Body of pancreas (tissue), 4 donors: ENCODE data around the gene GABRG3.

Experiments
- POLR2A ChIP-seq, 3 donors: fragments of 450-650 bp; IDR thresholded peaks; one replicate each; pipeline ENCODE4 v1.6.1; 2016; ENCODE audit warnings: antibody characterized with exemption in 3 of 3, mild to moderate bottlenecking in 2 of 3
- TF ChIP-seq, protein P1 (sequence below), 7 experiments: fragments of 450-650 bp in 4 of 7; fragments of 200-600 bp in 3 of 7; sonication (generic) in 3 of 7; IDR thresholded peaks; one replicate each; pipeline ENCODE4 v1.5.1; 2016 to 2019; ENCODE audit warnings: antibody characterized with exemption in 7 of 7

DNA sequence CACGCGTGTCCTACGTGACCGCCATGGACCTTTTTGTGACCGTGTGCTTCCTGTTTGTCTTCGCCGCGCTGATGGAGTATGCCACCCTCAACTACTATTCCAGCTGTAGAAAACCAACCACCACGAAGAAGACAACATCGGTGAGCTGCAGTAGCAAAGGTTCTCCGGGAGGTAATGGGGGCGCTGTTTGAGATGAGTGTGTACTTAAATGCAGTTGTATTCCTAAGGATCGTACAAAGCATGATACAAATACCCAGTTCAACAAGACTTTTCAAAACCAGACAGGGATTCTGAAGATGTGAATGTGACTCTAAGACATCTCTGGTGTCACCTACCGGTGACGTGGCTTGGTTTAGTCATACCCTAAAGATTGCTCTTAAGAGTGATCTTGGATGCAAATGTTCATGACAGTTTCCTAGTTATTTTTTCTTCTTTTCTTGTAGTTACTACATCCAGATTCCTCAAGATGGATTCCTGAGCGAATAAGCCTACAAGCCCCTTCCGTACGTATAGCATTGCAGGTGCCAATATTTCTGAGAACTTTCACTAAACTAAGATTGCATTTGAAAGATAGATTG lies 556.6 kb downstream of the GABRG3 start:
- TF ChIP-seq, protein P1, sequence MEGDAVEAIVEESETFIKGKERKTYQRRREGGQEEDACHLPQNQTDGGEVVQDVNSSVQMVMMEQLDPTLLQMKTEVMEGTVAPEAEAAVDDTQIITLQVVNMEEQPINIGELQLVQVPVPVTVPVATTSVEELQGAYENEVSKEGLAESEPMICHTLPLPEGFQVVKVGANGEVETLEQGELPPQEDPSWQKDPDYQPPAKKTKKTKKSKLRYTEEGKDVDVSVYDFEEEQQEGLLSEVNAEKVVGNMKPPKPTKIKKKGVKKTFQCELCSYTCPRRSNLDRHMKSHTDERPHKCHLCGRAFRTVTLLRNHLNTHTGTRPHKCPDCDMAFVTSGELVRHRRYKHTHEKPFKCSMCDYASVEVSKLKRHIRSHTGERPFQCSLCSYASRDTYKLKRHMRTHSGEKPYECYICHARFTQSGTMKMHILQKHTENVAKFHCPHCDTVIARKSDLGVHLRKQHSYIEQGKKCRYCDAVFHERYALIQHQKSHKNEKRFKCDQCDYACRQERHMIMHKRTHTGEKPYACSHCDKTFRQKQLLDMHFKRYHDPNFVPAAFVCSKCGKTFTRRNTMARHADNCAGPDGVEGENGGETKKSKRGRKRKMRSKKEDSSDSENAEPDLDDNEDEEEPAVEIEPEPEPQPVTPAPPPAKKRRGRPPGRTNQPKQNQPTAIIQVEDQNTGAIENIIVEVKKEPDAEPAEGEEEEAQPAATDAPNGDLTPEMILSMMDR (IDR thresholded peaks at IDR 0.05), result no peak
- TF ChIP-seq POLR2A (IDR thresholded peaks at IDR 0.05), result no peak
